Activated naive CD4-positive, alpha-beta T cell treated with anti-CD3 and anti-CD28 coated beads, Interleukin-2, amount 10 ng/mL, durations not matched to agents 7 days and 5 days (primary cell): ENCODE results near the gene ALX4.

ENCODE experiments used
- CTCF ChIA-PET: fragments of 350-600 bp; sonication (Branson Sonifier 250); formaldehyde crosslinking; loops from one replicate; lab custom pipeline; 2021; ENCODE audit warnings: antibody characterized with exemption; lab: Charles Lee
- DNase-seq: peaks from one replicate; pipeline ENCODE4 v3.0.0-alpha.2; 2020
- H3K27ac Mint-ChIP-seq: one replicate; pipeline ENCODE4 v1.8.0; 2021; ENCODE audit warnings: mild to moderate bottlenecking, moderate library complexity, mixed read lengths
- H3K27me3 Mint-ChIP-seq: one replicate; pipeline ENCODE4 v1.8.0; 2021; ENCODE audit warnings: mild to moderate bottlenecking, mixed read lengths
- H3K36me3 Mint-ChIP-seq: one replicate; pipeline ENCODE4 v1.8.0; 2021; ENCODE audit warnings: mixed read lengths
- H3K4me1 Mint-ChIP-seq: one replicate; pipeline ENCODE4 v1.8.0; 2021; ENCODE audit warnings: mixed read lengths
- H3K4me3 Mint-ChIP-seq: one replicate; pipeline ENCODE4 v1.8.0; 2021; ENCODE audit warnings: mild to moderate bottlenecking, moderate library complexity, mixed read lengths
- H3K9me3 Mint-ChIP-seq: one replicate; pipeline ENCODE4 v1.8.0; 2021; ENCODE audit warnings: mixed read lengths

ALX4 gene

DNA sequence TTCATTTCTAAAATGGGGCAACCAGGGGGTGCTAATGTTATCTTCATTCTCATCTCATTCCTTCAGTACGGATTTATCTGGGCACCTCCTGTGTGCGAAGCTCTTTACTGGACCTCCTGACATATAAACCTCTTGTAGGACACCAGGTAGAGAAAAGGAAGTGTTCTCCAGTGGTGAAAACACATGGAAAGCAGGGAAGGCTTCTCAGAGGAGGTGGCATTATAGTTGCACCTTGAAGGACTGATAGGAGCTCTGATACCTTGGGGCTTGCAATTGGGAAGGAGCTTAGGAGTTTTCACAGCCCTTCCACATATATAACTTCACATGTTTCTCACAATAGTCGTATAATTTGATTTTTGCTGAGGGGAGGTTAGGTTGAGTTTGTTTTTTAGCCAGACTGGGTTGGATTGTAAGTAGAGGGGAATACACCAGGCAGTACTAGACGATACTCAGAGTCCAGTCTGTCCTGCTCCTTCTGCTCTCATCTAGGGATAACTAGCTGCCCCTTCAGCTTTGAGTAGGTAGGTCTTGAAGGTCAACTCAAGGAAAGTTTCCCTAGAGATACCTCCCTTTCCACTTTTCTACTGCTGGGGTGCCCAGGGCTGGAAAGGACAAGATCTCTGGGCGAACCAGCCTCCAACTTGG lies 34.0 kb upstream of the ALX4 start:
- no peak for DNase-seq
- no peak overlapping the region for H3K4me3 Mint-ChIP-seq
- H3K36me3 Mint-ChIP-seq: no peaks in the 10 kb centered on the region
- H3K4me1 Mint-ChIP-seq: no peaks in the 10 kb centered on the region
- H3K27ac Mint-ChIP-seq: no peak overlapping the region
- no peaks in the 10 kb centered on the region for H3K9me3 Mint-ChIP-seq
- CTCF ChIA-PET: no interaction called here
- H3K27me3 Mint-ChIP-seq: peaks cover 50% of the 10 kb centered on the region

DNA sequence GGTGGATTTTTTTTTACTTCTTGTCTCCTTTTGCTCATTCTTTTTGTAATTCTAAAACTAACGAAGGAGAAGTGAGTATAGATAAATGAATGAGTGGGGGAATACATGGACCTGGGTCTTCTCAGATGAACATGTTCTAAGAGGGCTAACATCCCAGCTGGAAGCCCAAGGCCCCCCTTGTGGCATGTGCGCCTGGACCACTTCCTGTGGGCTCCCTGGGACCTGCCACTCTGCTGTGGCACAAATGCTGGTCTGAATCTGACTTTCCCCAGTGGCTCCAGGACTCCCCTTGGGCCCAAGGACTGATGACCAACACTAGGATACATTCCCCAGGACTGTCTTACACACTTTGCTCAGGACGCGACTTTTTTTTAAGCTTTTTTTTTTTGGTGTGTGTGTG lies 32.7 kb upstream of the ALX4 start:
- CTCF ChIA-PET: no interaction called here
- Mint-ChIP-seq H3K36me3 (no peaks in the 10 kb centered on the region), H3K9me3 (no peaks in the 10 kb centered on the region), H3K4me1 (no peaks in the 10 kb centered on the region), H3K27me3 (peaks cover 57% of the 10 kb centered on the region), H3K27ac (no peak overlapping the region), H3K4me3 (no peak overlapping the region)
- DNase-seq: no peak

DNA sequence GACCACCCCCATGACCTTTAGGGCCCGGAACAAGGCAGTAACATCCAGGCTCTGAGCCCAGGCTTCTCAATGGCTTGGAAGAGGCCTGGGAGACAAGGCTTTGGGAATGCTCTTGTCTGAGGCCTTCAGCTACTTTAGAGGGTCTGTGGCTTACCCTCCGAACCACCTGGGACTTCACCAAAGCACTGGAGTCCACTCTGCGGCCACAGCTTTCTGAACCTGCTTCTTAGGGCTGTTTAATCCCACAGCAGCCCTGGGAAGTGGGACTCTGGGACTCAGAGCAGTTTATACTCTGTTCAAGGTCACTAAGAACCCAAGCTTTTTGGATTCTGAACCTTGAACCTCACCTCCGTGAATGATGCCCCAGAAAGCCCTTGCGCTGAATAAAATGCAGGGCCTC lies 30.7 kb upstream of the ALX4 start:
- Mint-ChIP-seq H3K9me3 (no peaks in the 10 kb centered on the region), H3K36me3 (no peaks in the 10 kb centered on the region), H3K27me3 (peaks cover 56% of the 10 kb centered on the region), H3K27ac (no peak overlapping the region), H3K4me3 (no peak overlapping the region), H3K4me1 (no peaks in the 10 kb centered on the region)
- no peak for DNase-seq
- CTCF ChIA-PET: no interaction called here

DNA sequence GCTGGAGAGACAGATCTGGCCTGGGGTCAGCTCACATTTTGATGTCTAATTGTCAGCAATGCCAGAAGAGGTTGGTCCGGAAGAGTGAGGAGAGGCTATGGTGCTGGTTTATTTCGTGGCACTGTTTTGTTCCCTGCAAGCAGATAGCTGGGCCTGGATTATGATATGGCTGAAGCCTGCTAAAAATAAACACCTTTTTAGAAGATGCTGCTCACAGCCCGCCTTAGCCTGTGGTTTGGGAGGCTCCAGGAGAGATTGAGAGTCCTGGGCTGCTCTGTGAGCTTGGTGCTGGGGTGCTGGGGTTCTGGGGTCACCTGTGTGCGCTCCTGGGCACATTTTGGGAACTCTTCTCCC lies 29.6 kb upstream of the ALX4 start:
- Mint-ChIP-seq H3K4me3 (no peak overlapping the region), H3K27me3 (peaks cover 64% of the 10 kb centered on the region), H3K9me3 (no peaks in the 10 kb centered on the region), H3K27ac (no peak overlapping the region), H3K36me3 (no peaks in the 10 kb centered on the region), H3K4me1 (no peaks in the 10 kb centered on the region)
- CTCF ChIA-PET: no interaction called here
- no peak for DNase-seq

DNA sequence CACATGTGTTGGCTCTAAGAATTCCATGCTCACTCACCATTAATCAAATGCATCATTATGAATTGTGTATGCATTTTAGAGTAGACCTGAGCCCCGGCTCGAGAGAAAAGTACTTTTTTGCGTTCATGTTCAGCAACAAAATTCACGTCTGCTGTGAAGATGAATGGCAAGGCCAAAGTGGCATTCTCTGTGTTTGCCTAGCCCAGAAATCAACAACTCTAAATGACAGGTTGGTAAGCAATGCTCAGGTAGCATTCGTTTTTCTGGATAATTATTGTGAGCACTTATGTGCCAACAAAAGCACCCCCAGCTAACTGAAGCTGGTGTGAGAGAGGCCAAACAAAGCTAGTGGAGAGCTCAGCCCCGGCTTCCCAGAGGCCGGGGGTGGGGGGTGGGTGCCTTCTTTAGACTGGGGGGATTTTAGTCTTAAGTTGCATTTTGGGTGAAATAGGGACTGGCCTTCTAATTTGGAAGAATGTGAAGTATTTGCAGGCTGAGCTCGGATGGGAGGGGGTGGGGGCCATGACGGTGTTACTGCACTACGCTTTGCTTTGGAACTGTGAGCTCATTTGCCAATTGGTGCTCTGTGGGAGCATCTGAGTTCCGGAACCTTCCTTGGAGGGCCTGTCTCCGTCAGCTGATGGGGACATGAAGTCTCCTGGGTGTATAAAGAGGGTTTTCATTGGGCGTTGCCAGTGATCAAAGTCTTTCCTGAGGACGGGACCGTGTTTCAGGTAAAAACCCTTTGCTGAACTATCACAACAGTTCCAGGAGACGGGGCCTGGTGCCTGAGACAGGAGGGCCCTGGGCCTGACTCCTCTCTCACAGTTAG lies 29.0 kb upstream of the ALX4 start:
- Mint-ChIP-seq H3K36me3 (no peaks in the 10 kb centered on the region), H3K27ac (no peak overlapping the region), H3K9me3 (no peaks in the 10 kb centered on the region), H3K27me3 (peaks cover 69% of the 10 kb centered on the region), H3K4me1 (no peaks in the 10 kb centered on the region), H3K4me3 (no peak overlapping the region)
- no peak for DNase-seq
- CTCF ChIA-PET: no interaction called here

DNA sequence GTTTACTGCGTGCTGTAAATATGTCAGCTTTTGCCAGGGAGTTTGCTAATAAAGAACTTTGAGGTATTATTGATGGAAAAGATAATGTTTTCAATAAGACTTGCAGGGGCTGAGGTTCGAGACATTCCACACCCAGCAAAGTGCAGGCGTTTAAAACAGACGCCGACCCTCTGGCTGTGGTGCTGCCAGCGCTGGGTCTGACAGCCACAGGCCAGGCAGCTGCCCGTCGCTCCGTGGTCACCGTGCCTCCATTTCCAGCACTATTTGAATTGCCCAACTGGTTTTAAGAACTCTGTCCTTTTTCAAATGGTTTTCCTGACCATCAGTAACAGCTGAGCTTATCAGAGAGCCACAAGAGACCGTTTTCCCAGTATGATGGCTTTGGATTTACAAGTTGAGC lies 28.1 kb upstream of the ALX4 start:
- H3K4me3 Mint-ChIP-seq: no peak overlapping the region
- peaks cover 71% of the 10 kb centered on the region for H3K27me3 Mint-ChIP-seq
- no peak for DNase-seq
- H3K9me3 Mint-ChIP-seq: no peaks in the 10 kb centered on the region
- CTCF ChIA-PET: no interaction called here
- H3K27ac Mint-ChIP-seq: no peak overlapping the region
- no peaks in the 10 kb centered on the region for H3K4me1 Mint-ChIP-seq
- H3K36me3 Mint-ChIP-seq: no peaks in the 10 kb centered on the region

DNA sequence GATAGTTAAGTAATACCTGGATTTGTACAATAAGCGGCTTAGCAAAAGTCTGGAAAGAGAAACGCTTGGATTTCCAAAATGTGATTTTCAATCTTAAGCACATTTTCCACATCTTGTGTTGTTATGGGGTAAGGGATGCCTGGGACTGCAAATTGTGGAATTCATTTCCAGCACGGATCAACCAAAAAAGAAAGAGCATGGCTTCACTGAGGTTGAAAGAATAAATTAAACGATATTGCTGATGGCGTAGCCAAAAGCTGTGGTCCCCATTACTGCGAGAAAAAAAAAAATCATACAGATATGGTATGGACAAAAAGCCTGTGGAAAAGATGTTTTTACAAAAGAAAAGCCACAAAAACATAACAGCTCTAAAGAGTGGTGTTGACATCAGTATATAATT lies 26.0 kb upstream of the ALX4 start:
- Mint-ChIP-seq H3K9me3 (no peaks in the 10 kb centered on the region), H3K27me3 (peaks cover 85% of the 10 kb centered on the region), H3K4me3 (no peak overlapping the region), H3K36me3 (no peaks in the 10 kb centered on the region), H3K27ac (no peak overlapping the region), H3K4me1 (no peaks in the 10 kb centered on the region)
- CTCF ChIA-PET: no interaction called here
- no peak for DNase-seq

DNA sequence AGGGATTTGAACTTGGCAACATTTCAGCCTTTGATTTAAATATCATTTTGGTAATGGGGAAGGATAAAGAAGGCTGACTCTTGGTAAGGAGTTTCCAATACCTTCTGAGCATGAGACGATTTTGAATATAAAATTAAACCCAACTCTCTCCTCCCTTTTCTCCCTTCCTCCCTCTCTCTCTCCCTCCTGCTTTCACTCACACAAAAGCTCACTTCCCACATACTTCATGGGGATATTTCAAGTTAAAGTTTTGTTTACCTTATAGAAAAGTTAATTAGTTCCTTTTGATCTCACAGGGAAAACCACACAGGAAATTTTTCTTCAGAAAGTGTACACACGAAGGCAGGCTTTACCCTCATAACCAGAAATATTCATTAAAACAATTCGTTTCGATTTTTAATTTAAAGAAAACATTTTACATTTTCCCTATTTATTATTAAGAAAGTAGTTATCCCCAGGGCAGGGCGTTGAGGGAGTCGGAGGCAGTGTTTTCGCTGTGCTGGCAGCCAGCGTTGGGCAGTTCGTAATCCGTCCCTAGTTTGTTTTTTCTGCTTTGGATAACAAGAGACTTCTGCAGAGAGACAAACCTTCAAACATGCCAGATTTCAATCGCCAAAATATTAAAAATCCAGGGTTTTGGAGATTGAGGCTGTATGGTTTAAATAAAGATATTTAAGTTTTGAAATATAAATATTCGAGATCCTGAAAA lies 25.3 kb upstream of the ALX4 start:
- peaks cover 84% of the 10 kb centered on the region for H3K27me3 Mint-ChIP-seq
- no peaks in the 10 kb centered on the region for H3K36me3 Mint-ChIP-seq

DNA sequence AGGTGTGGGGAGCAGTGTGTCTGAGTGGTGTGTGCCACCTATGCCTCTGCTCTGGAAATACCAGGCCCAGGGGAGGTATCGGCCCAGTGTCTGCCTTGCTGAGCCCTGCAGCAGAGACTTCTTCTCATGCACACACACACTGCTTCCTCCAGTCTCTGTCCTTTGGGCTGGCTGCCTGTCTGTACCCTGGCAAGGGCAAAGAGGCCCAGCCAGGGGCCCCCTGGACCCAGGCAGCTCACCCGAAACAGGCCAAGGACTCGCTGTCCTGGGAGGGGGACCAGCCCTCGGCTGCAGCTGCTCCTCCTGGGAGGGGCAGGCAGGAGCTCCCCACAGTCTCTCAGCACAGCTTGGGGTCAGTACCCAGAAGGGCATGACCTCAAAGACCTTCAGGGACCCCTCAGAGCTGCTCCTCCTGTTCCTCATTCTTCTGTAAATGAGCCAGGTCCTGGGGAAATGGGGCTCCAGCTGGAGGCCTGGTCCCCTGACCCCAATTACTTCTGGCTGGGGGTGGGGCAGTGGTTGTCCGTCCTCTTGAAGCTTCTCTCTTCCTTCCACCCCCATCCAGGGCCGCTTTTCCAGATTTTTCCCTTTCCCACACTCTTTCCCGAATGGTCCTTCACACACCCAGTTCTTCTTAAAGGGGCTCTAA lies 24.5 kb upstream of the ALX4 start:
- CTCF ChIA-PET: no interaction called here
- no peaks in the 10 kb centered on the region for H3K4me1 Mint-ChIP-seq
- no peak for DNase-seq
- H3K9me3 Mint-ChIP-seq: no peaks in the 10 kb centered on the region
- peaks cover 84% of the 10 kb centered on the region for H3K27me3 Mint-ChIP-seq
- no peaks in the 10 kb centered on the region for H3K36me3 Mint-ChIP-seq
- H3K27ac Mint-ChIP-seq: no peak overlapping the region
- H3K4me3 Mint-ChIP-seq: no peak overlapping the region

More for the DNA sequence above, 25.3 kb upstream of the ALX4 start:
- CTCF ChIA-PET: no interaction called here
- no peaks in the 10 kb centered on the region for H3K9me3 Mint-ChIP-seq
- no peak for DNase-seq
- no peak overlapping the region for H3K27ac Mint-ChIP-seq
- H3K4me3 Mint-ChIP-seq: no peak overlapping the region
- no peaks in the 10 kb centered on the region for H3K4me1 Mint-ChIP-seq

DNA sequence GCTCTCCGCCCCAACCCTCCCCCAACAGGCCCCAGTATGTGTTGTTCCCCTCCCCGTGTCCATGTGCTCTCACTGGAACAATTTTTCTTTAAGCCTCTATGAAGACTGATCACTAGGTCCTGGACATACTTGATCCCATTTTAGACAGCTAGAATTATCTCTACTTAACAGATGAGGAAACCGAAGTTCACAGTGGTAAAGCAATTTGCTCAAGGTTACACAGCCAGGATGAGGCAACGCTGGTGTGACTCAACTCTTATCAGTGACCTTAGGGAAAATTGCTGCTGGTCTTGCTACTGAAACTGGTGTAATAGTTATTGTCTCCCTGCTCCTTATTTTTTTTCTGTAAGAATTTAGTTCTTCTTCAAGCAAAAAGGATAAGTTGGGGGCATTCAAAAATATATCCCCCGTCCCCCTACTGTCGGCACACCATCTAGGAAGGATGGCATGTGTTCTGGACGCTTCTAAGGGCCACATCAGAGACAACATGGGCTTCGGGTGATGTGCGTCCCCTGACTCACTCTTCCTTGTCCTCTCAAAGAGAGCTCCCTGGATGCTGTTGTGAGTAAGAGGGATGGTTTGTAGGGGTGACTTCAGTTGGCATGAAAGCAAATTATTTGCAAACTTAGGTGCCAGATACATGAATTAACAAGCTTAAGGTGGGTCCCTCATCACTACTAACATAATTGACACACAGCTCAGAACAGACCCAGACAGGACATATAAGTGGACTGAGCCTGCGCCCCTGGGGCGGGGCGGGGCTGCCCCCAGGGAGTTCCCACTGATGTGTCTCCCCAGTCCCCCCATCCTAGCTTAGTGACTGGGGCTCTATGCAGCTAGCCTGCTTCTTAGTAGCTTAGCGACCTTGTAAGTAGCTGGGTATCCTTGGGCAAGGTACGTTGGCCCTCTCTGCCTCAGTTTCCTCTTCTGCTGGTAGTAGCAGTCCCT lies 23.6 kb upstream of the ALX4 start:
- CTCF ChIA-PET: no interaction called here
- no peaks in the 10 kb centered on the region for H3K9me3 Mint-ChIP-seq
- H3K36me3 Mint-ChIP-seq: no peaks in the 10 kb centered on the region
- DNase-seq: no peak
- H3K4me3 Mint-ChIP-seq: no peak overlapping the region
- H3K27ac Mint-ChIP-seq: no peak overlapping the region
- H3K27me3 Mint-ChIP-seq: peaks cover 83% of the 10 kb centered on the region
- H3K4me1 Mint-ChIP-seq: no peaks in the 10 kb centered on the region

DNA sequence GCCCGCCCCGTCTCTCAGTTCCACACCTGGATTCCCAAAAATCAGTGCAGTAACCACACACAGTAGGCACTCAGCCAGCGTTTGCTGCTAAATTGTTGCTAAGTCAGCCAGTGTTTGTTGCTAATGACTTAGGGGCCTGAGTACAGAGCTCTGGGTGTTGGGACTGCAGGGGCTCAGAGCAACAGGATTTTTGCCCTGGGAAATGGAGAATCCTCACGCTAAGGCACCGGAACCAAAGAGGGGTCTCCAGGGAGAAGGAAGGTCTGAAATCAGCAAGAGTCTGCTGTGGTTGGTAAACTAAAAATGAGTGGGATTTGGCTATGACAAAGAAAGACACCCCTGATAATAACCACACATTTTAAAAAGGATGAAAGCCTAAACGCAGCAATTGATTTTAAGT lies 22.7 kb upstream of the ALX4 start:
- no peaks in the 10 kb centered on the region for H3K4me1 Mint-ChIP-seq
- H3K4me3 Mint-ChIP-seq: no peak overlapping the region
- H3K9me3 Mint-ChIP-seq: no peaks in the 10 kb centered on the region
- H3K27ac Mint-ChIP-seq: no peak overlapping the region
- peaks cover 83% of the 10 kb centered on the region for H3K27me3 Mint-ChIP-seq
- DNase-seq: no peak
- CTCF ChIA-PET: no interaction called here
- no peaks in the 10 kb centered on the region for H3K36me3 Mint-ChIP-seq

DNA sequence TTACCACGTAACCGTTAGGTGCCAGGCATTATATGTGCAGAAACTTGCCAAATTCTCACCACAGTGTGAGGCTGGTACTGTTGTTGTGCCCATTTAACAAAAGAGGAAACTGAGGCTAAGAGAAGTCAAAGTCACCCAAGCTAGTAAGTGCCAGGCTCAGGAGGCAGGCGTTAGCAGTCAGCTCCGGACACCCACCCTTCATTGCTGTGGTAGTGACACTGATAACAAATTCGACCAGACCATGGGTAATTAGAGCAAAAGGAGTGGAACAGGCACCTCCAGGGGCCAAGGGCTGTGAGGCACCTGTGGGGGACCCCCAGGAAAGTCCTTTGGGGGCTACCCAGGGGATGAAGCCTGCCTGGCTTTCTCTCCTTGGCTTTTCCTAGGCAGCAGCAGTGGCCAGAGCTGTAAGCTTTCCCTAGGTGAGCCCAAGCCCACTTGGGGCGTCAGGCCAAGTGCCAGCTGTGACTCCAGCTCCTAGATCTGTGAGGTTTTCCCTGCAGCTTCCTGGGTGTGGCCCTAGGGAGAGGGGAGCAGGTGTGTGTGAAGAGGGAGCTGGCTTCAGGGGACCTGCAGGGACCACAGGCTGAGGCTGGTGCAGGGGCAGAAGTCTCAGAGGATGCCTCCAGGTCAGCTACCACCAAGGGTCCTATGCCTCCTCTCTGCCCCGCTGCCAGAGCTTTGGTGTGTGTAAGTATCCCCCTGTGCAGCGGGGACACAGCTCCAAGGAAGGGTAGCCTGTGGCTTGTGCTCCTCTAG lies 19.7 kb upstream of the ALX4 start:
- no peak overlapping the region for H3K27ac Mint-ChIP-seq
- no peaks in the 10 kb centered on the region for H3K4me1 Mint-ChIP-seq
- CTCF ChIA-PET: interaction anchor here (1.1 kb wide), 1 partner anchor 44 kb away, joined by 3 read pairs; no protein-coding TSS in a partner anchor
- no peak for DNase-seq
- H3K36me3 Mint-ChIP-seq: no peaks in the 10 kb centered on the region
- peaks cover 86% of the 10 kb centered on the region for H3K27me3 Mint-ChIP-seq
- no peak overlapping the region for H3K4me3 Mint-ChIP-seq
- no peaks in the 10 kb centered on the region for H3K9me3 Mint-ChIP-seq

DNA sequence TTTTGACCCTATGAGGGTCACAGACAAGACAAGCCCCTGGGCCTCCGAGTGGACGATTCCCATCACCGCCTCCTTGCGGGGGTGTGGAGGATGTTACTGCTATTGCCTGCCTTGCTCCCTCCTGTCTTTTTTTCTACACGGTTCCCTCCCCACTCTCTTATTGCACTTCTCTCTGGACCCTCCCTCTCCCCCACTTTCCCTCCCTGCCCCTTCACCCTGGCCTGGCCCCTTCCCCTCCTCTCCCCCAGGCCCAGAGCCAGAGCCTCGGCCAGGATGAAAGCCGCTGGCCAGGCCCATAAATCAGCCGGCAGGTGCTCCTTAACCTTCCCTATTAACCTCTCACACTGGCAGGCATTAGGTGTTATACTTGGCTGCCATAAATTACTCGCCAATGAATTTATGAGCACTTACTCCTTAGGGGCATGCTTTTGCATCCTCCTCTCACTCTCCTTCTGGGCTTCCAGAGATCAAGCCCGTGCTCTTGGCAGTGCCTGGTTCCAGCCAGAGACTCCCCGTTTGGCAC lies 18.3 kb upstream of the ALX4 start:
- no peak for DNase-seq
- Mint-ChIP-seq H3K9me3 (no peaks in the 10 kb centered on the region), H3K27me3 (peaks cover 88% of the 10 kb centered on the region), H3K36me3 (no peaks in the 10 kb centered on the region), H3K4me3 (no peak overlapping the region), H3K27ac (no peak overlapping the region), H3K4me1 (no peaks in the 10 kb centered on the region)
- CTCF ChIA-PET: no interaction called here
